Measurements from ENCODE around the gene CDT1.

- TF ChIP-seq CTCF (conservative IDR thresholded peaks at IDR 0.05 in 1 of 2, IDR thresholded peaks at IDR 0.05 in 1 of 2; ENCODE audit: low read depth in 1 of 2, low read length in 2 of 2) (no peak), EZH2 (IDR thresholded peaks at IDR 0.05; ENCODE audit: low read length, missing control alignments) (no peak)
These were observed 3.9 kb upstream of the CDT1 start for GRCh38 chr16:88799569-88800276.
